IPS-18a (cell line): ENCODE data around the gene CEP89.

ENCODE experiments used
- H3K27ac ChIP-seq: one replicate; pipeline ENCODE4 v1.5.1; 2013; ENCODE audit warnings: low read length
- H3K27me3 ChIP-seq: one replicate; pipeline ENCODE4 v1.6.1; 2013; ENCODE audit warnings: mild to moderate bottlenecking, low read length; ENCODE audit not compliant: control insufficient read depth, insufficient read depth
- H3K36me3 ChIP-seq: one replicate; pipeline ENCODE4 v1.6.1; 2013; ENCODE audit warnings: low read depth, low read length; ENCODE audit not compliant: control insufficient read depth
- H3K4me1 ChIP-seq: one replicate; pipeline ENCODE4 v1.6.1; 2013; ENCODE audit warnings: low read depth, low read length; ENCODE audit not compliant: control insufficient read depth
- H3K4me3 ChIP-seq: one replicate; pipeline ENCODE4 v1.5.1; 2013; ENCODE audit warnings: low read length
- H3K9ac ChIP-seq: one replicate; pipeline ENCODE4 v1.6.1; 2013; ENCODE audit warnings: mild to moderate bottlenecking, low read length, moderate library complexity
- H3K9me3 ChIP-seq: one replicate; pipeline ENCODE4 v1.6.1; 2013; ENCODE audit warnings: low read depth, low read length; ENCODE audit not compliant: control insufficient read depth

CEP89 gene

GRCh38 chr19:32911467-32911866, 60.3 kb downstream of the CEP89 start:
- no peaks in the 10 kb centered on the region for H3K27me3 ChIP-seq

GRCh38 chr19:32910874-32911273, 60.9 kb downstream of the CEP89 start:
- Histone ChIP-seq H3K9me3 (no peaks in the 10 kb centered on the region), H3K36me3 (no peaks in the 10 kb centered on the region), H3K4me3 (no peak overlapping the region), H3K27ac (no peak overlapping the region), H3K27me3 (no peaks in the 10 kb centered on the region), H3K4me1 (no peaks in the 10 kb centered on the region), H3K9ac (no peak overlapping the region)

More at GRCh38 chr19:32911467-32911866, 60.3 kb downstream of the CEP89 start:
- Histone ChIP-seq H3K9me3 (no peaks in the 10 kb centered on the region), H3K4me3 (no peak overlapping the region), H3K36me3 (no peaks in the 10 kb centered on the region), H3K4me1 (no peaks in the 10 kb centered on the region), H3K9ac (no peak overlapping the region), H3K27ac (no peak overlapping the region)

- Histone ChIP-seq H3K27ac (no peak overlapping the region), H3K4me3 (no peak overlapping the region), H3K36me3 (no peaks in the 10 kb centered on the region), H3K9me3 (no peaks in the 10 kb centered on the region), H3K9ac (no peak overlapping the region), H3K27me3 (no peaks in the 10 kb centered on the region), H3K4me1 (no peaks in the 10 kb centered on the region)
Observed at GRCh38 chr19:32910094-32910493, 61.7 kb downstream of the CEP89 start.

GRCh38 chr19:32909257-32909656, 62.5 kb downstream of the CEP89 start:
- Histone ChIP-seq H3K9me3 (no peaks in the 10 kb centered on the region), H3K4me3 (no peak overlapping the region), H3K4me1 (no peaks in the 10 kb centered on the region), H3K27ac (no peak overlapping the region), H3K27me3 (no peaks in the 10 kb centered on the region), H3K9ac (no peak overlapping the region), H3K36me3 (no peaks in the 10 kb centered on the region)

GRCh38 chr19:32908641-32909190, 63.0 kb downstream of the CEP89 start:
- Histone ChIP-seq H3K27ac (no peak overlapping the region), H3K36me3 (no peaks in the 10 kb centered on the region), H3K9me3 (no peaks in the 10 kb centered on the region), H3K4me3 (no peak overlapping the region), H3K9ac (no peak overlapping the region), H3K27me3 (no peaks in the 10 kb centered on the region), H3K4me1 (no peaks in the 10 kb centered on the region)

GRCh38 chr19:32902448-32902847, 69.3 kb downstream of the CEP89 start:
- peaks cover 8% of the 10 kb centered on the region for H3K4me1 ChIP-seq
- H3K27ac ChIP-seq, result no peak overlapping the region
- no peak overlapping the region for H3K9ac ChIP-seq
- no peaks in the 10 kb centered on the region for H3K9me3 ChIP-seq
- no peaks in the 10 kb centered on the region for H3K36me3 ChIP-seq
- H3K4me3 ChIP-seq, result no peak overlapping the region
- no peaks in the 10 kb centered on the region for H3K27me3 ChIP-seq

GRCh38 chr19:32901504-32902161, 70.1 kb downstream of the CEP89 start:
- no peak overlapping the region for H3K27ac ChIP-seq
- H3K4me3 ChIP-seq, result no peak overlapping the region
- H3K4me1 ChIP-seq, result peaks cover 8% of the 10 kb centered on the region
- no peaks in the 10 kb centered on the region for H3K36me3 ChIP-seq
- no peaks in the 10 kb centered on the region for H3K9me3 ChIP-seq
- H3K9ac ChIP-seq, result no peak overlapping the region
- H3K27me3 ChIP-seq, result no peaks in the 10 kb centered on the region

GRCh38 chr19:32896516-32897214, 75.1 kb downstream of the CEP89 start:
- no peak overlapping the region for H3K27ac ChIP-seq
- no peak overlapping the region for H3K9ac ChIP-seq
- H3K9me3 ChIP-seq, result no peaks in the 10 kb centered on the region
- H3K4me3 ChIP-seq, result no peak overlapping the region
- H3K27me3 ChIP-seq, result no peaks in the 10 kb centered on the region
- H3K4me1 ChIP-seq, result no peaks in the 10 kb centered on the region
- no peaks in the 10 kb centered on the region for H3K36me3 ChIP-seq

- H3K9ac ChIP-seq, result no peak overlapping the region
- H3K9me3 ChIP-seq, result no peaks in the 10 kb centered on the region
- no peak overlapping the region for H3K27ac ChIP-seq
- H3K4me1 ChIP-seq, result no peaks in the 10 kb centered on the region
- no peaks in the 10 kb centered on the region for H3K27me3 ChIP-seq
- H3K4me3 ChIP-seq, result no peak overlapping the region
- no peaks in the 10 kb centered on the region for H3K36me3 ChIP-seq
Observed at GRCh38 chr19:32895384-32895783, 76.4 kb downstream of the CEP89 start.

GRCh38 chr19:32891609-32892008, 80.1 kb downstream of the CEP89 start:
- Histone ChIP-seq H3K4me3 (no peak overlapping the region), H3K4me1 (no peaks in the 10 kb centered on the region), H3K27me3 (no peaks in the 10 kb centered on the region), H3K9me3 (no peaks in the 10 kb centered on the region), H3K27ac (no peak overlapping the region), H3K36me3 (no peaks in the 10 kb centered on the region), H3K9ac (no peak overlapping the region)

- Histone ChIP-seq H3K9me3 (no peaks in the 10 kb centered on the region), H3K27me3 (no peaks in the 10 kb centered on the region), H3K4me3 (no peak overlapping the region), H3K36me3 (no peaks in the 10 kb centered on the region), H3K27ac (no peak overlapping the region), H3K9ac (no peak overlapping the region), H3K4me1 (no peaks in the 10 kb centered on the region)
Observed at GRCh38 chr19:32890841-32891240, 80.9 kb downstream of the CEP89 start.

- Histone ChIP-seq H3K4me3 (no peak overlapping the region), H3K27ac (no peak overlapping the region), H3K4me1 (no peaks in the 10 kb centered on the region), H3K27me3 (no peaks in the 10 kb centered on the region), H3K36me3 (no peaks in the 10 kb centered on the region), H3K9me3 (no peaks in the 10 kb centered on the region), H3K9ac (no peak overlapping the region)
Observed at GRCh38 chr19:32890326-32890725, 81.4 kb downstream of the CEP89 start.
